Measurements from ENCODE around the gene TMEM258.

TMEM258 gene

GRCh38 chr11:61774411-61774810, 18.0 kb downstream of the TMEM258 start:
- no peak for DNase-seq

- DNase-seq = no peak
Measured at GRCh38 chr11:61773809-61774208, 18.6 kb downstream of the TMEM258 start.

DNA sequence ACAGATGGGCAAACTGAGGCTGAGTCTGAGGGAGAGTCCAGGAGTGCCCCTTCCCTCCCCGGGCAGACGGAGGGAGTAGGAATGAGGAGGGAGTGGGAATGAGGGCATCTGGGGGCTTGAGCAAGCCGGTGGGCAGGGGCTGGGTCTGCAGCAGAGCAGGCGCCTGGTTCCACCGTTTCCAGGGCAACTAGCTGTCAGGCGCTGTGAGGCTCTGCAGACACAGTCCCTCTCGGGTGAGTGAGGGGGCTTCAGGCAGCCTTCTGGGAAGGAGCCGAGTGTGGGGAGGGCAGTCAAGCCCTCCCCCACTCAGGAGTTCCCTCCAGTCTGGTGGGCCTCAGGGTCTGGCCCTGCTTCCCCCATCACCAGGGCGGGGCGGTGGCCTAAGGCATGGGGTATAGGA, 19.0 kb downstream of the TMEM258 start:
- peak; percentile 78 for DNase-seq

GRCh38 chr11:61771985-61772455, 20.4 kb downstream of the TMEM258 start:
- peak; percentile 58 for DNase-seq

GRCh38 chr11:61771195-61771894, 21.1 kb downstream of the TMEM258 start:
- DNase-seq = no peak

- no peak for DNase-seq
Measured at GRCh38 chr11:61769946-61770683, 22.3 kb downstream of the TMEM258 start.

GRCh38 chr11:61769169-61769920, 23.1 kb downstream of the TMEM258 start:
- peak; percentile 64 for DNase-seq

- no peak for DNase-seq
Measured at GRCh38 chr11:61768376-61769076, 23.9 kb downstream of the TMEM258 start.

DNA sequence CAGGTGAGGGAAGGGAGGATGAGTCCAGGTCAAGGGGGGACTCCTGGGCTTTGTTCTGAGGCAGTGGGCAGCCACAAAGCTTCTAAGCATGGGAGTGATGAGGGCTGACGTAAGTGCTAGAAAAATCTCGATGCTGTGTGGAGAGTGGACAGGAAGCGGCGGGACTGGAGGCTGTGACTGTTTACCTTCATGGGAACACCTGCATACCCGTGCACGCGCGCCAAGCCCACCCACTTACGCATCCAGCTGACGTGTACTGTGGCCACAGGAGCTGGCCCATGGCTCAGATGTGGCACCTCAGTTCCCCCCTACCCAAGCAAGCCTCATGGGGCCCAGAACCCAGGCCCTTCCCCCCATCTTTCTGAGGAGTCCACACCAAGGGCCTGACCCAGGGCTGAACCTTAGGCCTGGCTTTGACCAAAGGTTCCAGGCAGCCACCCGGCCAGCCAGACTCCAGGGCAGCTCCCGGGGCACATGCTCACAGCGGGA, 26.0 kb downstream of the TMEM258 start:
- DNase-seq = no peak

- no peak for DNase-seq
Measured at GRCh38 chr11:61765550-61766253, 26.7 kb downstream of the TMEM258 start.

GRCh38 chr11:61764606-61765260, 27.7 kb downstream of the TMEM258 start:
- DNase-seq = no peak

- DNase-seq = no peak
Measured at GRCh38 chr11:61763930-61764605, 28.3 kb downstream of the TMEM258 start.

GRCh38 chr11:61762798-61763197, 29.6 kb downstream of the TMEM258 start:
- DNase-seq = peak; percentile 59

DNA sequence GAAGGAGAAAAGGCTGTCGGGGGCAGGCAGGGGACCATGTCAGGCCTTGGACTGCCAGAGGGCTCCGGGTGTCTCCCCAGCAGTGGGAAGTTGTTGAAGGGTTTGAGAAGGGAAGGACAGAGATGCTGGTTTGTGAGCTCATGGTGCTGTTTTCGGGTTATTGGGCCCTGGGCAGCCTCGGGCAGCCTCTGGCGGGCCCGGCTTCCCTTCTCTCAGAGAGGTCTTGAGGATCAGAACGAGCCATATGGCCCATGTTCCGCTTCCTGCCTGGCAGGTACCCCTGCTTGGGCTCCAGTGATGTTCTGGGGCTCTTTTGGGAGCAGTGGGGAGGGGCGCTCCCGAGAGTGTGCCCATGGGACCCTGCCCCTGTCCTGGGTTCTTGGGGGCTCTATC, 30.2 kb downstream of the TMEM258 start:
- DNase-seq = no peak

GRCh38 chr11:61761440-61762222, 30.8 kb downstream of the TMEM258 start:
- DNase-seq = no peak

DNA sequence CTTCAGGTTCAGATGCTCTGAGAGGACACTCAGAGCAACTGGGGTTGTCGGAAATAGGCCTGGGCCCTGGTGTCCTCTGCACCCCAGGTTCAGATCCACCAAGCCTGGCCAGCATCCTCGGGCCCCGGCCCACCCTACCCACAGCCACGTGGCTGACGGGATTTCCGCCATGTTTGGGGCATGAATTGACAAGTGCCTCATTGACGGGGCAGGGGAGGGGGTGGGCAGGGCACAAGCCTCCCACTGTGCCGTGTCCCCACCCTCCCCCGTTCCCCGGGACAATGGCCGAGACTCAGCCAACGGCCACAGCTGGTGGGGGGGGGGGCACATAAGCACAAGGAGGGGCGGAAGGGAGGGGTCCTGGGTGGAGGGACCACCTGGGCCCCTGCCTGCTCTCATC, 31.5 kb downstream of the TMEM258 start:
- DNase-seq = no peak

DNA sequence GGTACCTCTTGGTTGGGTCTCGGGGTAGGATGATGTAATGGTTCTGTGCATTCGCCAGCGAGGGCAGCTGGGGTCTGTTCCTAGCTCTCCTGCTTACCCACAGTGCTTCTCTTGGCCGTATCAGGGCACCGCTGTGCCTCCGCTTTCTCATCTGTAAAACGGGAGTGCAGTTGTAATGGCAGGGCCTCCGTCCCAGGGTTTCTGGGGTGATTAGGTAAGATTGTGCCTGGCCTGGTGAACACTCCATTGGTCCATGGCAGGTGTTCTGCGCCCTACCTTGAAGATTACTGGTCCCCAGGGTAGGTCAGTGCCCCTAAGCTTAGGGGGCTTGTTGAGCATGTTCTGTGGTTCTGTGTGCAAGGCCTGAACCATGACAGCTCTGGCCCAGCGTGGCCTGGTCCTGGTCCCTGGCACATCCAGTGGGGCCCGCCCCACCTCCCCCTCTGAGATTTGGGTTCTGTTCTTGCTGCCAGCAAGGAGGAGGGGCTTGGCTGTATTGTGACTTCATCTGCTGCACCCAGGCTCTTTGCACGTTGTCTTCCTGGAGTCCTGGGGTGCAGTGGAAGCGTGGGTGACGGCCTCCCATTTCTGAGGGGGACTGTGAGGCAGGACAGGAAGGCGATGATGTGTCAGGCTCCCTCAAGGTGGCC, 35.1 kb downstream of the TMEM258 start:
- DNase-seq = no peak

DNA sequence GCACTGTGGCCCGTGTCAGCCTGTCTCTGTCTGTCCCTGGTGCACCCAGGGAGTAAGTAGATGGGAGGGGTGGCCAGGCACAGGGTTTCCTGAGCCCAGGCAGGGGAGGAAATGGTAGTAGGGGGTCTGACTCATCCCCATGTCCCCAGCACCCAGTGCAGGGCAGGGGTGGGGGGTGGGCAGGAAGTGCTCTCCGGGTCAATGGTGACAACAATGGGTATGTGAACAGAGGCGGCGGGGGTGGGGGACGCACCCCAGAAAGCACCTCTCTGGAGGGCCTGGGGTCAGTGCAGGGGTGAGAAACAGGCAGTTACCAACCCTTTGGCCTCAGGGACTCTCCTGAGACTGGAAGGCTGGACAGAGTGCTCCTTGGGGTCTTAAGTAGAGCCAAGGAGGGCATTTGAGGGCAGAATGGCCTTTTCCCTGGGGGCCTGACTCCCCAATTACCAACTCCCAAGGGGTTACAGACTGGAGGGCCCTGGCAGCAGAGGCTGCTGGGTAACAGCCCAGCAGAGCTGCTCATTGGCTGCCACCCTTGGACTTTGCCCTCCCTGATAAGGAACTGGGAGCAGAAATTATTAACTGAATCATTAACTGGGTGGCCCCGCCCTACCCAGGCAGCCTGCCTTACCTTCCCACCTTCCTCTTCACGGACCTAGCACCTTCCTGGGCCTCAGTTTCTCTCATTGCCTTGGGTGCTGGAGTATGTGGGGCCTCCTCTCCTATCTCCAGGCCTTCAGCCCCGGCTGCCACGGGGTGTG, 35.8 kb downstream of the TMEM258 start:
- DNase-seq = no peak

DNA sequence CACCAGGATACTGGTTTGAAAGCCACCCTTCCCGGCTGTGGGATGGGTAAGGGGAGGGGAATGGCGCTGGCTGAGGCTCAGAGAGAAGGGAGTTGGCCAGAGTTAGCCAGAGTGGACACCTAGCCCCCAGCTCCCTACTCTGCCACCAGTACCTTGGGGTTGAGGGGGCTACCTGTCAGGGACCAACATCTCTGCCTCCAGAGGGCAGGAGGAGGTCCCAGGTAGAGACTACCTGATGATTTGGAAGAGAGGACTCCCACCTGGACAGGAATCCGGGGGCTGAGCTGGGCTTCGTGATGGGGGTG, 36.3 kb downstream of the TMEM258 start:
- DNase-seq = no peak

Measured in eye (tissue), 1 donor.